ENCODE data around the gene PHC2. TPM values are rescaled to one million over a fixed set of nuclear protein-coding genes. Genes with fewer than 3 reads are reported as not detected.

The PHC2 gene
- total RNA-seq, 1 experiment from 2014 or later = 87.9 TPM

DNA sequence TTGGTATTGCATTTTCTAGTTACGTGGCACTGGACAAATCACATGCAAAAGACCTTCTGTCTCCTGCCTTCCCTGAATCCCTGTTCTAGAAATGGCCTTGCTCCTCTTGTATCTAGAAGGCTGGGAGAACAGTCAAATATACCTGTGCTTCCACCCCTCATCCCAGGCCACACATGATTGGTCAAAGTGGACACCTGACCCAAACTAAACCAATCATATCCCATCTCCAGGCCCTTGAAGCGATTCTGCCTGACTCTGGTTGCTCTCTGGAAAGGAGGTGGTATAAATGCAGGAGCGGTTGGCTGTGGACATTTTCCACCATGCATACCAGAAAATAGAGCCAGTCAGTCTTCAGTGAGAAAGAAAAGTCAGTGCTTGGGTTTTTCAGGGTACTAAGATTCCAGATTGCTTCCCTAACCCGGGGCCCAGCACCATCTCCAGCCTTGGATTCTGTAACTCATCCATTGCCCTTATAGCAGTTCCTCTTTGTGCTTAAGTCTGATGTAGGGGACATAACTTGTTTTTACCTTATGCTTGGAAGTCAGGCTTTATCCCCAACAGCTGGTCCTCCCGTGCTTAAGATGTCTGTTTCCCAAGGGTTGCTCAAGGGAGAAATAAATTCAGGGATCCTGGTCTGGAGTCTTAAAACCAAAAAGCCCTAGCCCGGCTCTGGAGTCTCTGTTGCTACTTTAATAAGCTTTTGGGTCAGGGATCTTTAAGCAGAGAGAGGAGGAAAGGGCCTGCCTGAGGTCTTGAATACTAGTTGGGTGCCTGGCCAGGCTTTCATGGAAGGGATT, 7.7 kb upstream of the PHC2 start:
- Histone ChIP-seq H3K27ac (no peak overlapping the region), H3K4me1 (peaks cover 53% of the 10 kb centered on the region), H3K4me3 (no peak overlapping the region), H3K9me3 (replicated peaks) (no peaks in the 10 kb centered on the region), H3K27me3 (no peaks in the 10 kb centered on the region), H3K36me3 (no peaks in the 10 kb centered on the region)
- no peak for DNase-seq

- Histone ChIP-seq H3K27ac (no peak overlapping the region), H3K27me3 (no peaks in the 10 kb centered on the region), H3K4me1 (peaks cover 41% of the 10 kb centered on the region), H3K36me3 (no peaks in the 10 kb centered on the region), H3K9me3 (replicated peaks) (no peaks in the 10 kb centered on the region), H3K4me3 (no peak overlapping the region)
- DNase-seq = no peak
Measured at GRCh38 chr1:33436557-33437285, 5.8 kb upstream of the PHC2 start.

DNA sequence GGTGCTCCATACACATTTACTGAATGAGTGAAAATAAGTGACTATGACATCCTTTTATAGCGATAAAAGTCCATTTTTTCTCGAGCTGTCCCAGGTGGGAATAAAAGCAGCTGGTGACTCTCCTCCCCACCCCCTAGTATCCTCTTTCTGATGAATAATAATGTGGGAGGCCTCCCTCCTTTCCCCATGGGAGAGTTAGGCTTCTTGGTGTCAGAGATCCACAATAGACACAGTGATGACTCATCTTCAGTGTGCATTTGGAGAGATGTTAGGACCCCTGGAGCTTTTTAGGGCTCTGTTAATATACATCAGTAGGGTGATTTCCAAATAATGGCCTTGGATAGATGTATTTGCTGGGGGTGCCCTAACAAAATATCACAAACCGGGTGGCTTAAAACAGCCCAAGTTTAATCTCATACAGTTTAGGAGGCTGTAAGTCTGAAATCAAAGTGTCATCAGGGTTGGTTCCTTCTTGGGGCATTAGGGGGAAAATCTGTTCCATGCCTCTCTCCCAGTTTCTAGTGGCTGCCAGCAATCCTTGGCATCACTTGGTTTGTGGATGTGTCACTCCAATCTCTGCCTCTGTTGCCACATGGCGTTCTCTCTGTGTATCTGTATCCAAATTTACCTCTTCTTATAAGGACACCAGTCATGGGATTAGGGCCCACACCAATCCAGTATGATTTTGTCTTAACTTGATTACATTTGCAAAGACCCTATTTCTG, 4.4 kb upstream of the PHC2 start:
- Histone ChIP-seq H3K4me3 (no peak overlapping the region), H3K27ac (no peak overlapping the region), H3K9me3 (replicated peaks) (no peaks in the 10 kb centered on the region), H3K4me1 (peaks cover 40% of the 10 kb centered on the region), H3K27me3 (no peaks in the 10 kb centered on the region), H3K36me3 (no peaks in the 10 kb centered on the region)
- peak; percentile 55 to 76 for DNase-seq

DNA sequence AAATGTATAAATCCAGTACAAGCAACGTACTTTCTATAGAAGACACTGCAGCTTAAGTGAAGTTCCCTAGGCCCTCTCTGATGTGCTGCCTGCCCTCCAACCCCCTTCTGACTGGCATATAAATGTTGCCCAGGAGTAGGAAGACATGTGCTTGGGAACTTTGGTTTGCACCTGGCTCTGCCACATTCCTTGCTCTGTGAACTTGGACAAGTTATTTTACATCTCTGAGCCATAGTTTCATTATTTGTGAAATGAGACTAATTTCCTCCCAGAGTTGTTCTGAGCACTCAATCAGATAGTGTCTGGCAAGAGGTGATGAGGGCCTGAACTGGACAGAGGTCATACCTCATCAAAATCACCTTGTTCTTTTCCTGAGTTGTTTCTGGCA, 3.5 kb upstream of the PHC2 start:
- no peak overlapping the region for H3K27ac ChIP-seq
- peaks cover 43% of the 10 kb centered on the region for H3K4me1 ChIP-seq
- no peaks in the 10 kb centered on the region for H3K9me3 ChIP-seq (replicated peaks)
- no peak overlapping the region for H3K4me3 ChIP-seq
- no peaks in the 10 kb centered on the region for H3K36me3 ChIP-seq
- no peak for DNase-seq
- H3K27me3 ChIP-seq = no peaks in the 10 kb centered on the region

DNA sequence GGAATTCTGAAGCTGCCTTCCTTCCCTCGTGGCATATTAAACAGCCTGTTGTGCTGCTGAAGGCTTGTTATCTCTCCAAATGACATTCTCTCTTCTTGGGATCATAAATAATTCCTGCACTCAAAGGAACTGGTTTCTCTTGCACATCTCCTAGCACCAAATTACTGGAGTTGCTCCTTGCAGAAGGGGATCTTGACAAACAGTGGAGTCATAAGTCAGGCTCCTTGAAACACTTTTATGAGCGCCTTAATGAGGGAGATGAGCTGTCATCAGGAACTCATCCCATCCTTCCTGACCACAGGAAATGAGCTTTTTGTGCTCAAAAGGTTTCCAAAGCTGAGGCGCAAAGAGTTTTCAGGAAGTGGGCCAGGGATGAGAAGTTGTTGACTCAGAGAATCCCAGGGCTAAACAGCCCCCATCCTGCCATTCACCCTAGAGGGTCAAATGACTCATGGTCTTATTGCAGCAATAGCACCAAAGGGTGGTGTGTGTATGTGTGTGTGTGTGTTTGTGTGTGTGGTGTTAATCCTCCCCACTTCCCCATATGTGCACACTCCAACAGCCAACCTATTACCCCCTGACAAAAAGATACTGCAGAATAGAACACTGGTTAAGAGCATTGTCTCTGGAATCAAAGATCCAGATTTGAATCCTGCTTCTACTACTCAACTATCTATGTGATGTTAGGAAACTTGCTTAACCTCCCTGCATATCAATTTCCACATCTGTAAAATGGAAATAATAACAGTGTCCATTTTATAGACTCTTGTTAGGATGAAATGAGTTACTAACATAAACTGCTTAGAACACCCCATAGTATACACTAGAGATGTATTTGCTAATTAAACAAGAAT, 2.8 kb upstream of the PHC2 start:
- peak; percentile 58 to 65 for DNase-seq
- H3K4me1 ChIP-seq = peaks cover 47% of the 10 kb centered on the region
- H3K36me3 ChIP-seq = no peaks in the 10 kb centered on the region
- H3K9me3 ChIP-seq (replicated peaks) = no peaks in the 10 kb centered on the region
- H3K27ac ChIP-seq = no peak overlapping the region
- H3K27me3 ChIP-seq = no peaks in the 10 kb centered on the region
- H3K4me3 ChIP-seq = no peak overlapping the region

DNA sequence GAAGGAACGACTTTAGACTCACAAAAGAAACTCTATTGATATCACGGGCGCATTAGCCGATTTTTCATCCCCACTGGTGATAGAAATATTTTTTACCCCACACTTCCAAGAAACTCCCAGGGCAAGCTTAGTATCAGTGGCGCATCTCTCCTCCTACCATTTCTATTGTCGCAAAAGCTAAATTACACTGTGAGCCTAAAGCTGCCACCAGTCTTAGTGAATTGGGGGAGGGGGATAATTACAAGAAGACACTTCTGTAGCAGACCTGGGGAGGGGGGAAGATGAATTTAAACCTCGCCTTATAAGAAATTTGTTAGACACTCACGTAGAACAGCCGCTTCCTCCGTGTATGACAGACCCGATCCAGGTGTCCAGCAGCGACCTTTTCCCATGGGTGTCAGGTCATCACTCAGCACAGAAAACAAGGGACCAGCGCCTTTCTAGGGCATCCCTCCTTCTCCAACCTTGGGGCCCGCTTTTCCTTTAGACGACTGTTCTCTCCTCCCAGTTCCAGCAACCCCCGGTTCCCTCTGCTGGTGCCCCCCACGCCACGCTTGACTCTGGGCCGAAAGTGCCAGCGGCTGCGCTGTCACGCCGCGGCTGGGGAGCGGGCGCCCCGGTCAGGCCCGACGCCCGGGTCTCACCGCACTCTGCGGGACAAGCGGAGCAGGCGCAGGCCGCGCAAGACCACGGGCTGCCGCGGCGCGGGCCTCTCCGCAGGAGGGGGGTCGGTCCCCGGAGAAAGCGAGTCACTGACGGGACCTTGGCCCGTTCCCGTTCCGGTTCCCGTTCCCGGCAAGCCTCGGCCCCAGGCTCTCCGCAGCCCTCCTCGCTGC, 821 bp downstream of the PHC2 start:
- H3K9me3 ChIP-seq (replicated peaks) = no peaks in the 10 kb centered on the region
- H3K27me3 ChIP-seq = no peaks in the 10 kb centered on the region
- H3K36me3 ChIP-seq = peaks cover 7% of the 10 kb centered on the region
- H3K4me3 ChIP-seq = peak overlapping the region; percentile 78
- peak; percentile 66 to 74 for DNase-seq
- H3K4me1 ChIP-seq = peaks cover 42% of the 10 kb centered on the region
- peak overlapping the region; percentile 27; the same call in 1 of the 2 replicates for H3K27ac ChIP-seq

GRCh38 chr1:33429332-33429731, 1.6 kb downstream of the PHC2 start:
- Histone ChIP-seq H3K27ac (no peak overlapping the region), H3K4me3 (peak overlapping the region; percentile 78), H3K27me3 (no peaks in the 10 kb centered on the region), H3K36me3 (peaks cover 8% of the 10 kb centered on the region), H3K9me3 (replicated peaks) (no peaks in the 10 kb centered on the region), H3K4me1 (peaks cover 38% of the 10 kb centered on the region)
- DNase-seq = no peak

DNA sequence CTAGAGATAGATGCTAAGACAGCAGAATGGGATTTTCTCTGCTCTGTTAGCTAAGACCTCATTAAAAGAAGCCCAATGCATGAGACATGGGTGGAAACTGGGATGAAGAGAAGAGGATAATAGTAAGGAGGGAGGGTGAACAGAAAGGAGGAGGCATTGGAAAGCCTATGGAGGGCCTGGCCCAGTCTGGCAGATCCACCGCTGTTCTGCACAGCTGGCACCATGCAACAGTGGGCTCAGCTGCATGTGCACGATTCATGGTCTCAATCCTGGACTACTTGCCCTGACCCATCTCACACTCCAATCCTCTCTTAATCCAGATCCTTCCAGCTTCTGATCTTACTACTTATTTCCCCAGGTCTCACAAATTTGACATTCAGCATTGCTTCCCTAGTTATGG, 2.2 kb downstream of the PHC2 start:
- Histone ChIP-seq H3K27me3 (no peaks in the 10 kb centered on the region), H3K4me1 (peaks cover 34% of the 10 kb centered on the region), H3K36me3 (peaks cover 8% of the 10 kb centered on the region), H3K27ac (no peak overlapping the region), H3K9me3 (replicated peaks) (no peaks in the 10 kb centered on the region), H3K4me3 (no peak overlapping the region)
- DNase-seq = no peak

GRCh38 chr1:33426916-33427315, 4.0 kb downstream of the PHC2 start:
- Histone ChIP-seq H3K27ac (no peak overlapping the region), H3K36me3 (peaks cover 8% of the 10 kb centered on the region), H3K4me1 (peaks cover 28% of the 10 kb centered on the region), H3K4me3 (no peak overlapping the region), H3K27me3 (no peaks in the 10 kb centered on the region), H3K9me3 (replicated peaks) (no peaks in the 10 kb centered on the region)
- no peak for DNase-seq

DNA sequence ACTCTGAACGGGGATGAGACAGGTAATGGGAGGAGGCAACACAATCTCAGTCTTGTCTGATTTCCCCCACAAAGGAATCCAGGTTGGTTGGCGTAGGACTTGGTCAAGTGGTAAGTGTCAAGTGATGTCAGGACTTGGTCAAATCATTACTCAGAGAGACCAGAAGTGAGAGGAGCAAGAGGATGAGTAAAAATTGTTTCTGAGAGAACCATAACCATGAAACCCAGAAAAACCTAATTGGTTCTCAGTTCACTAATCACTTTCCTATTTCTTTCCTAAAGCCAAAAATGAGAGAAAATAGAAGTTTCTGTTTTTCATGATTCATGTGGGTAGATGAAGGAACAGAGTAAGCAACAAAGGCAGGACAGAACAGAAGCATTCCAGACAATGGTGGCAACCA, 5.0 kb downstream of the PHC2 start:
- Histone ChIP-seq H3K4me1 (peaks cover 25% of the 10 kb centered on the region; the same call in 1 of the 2 replicates), H3K36me3 (peaks cover 8% of the 10 kb centered on the region), H3K27ac (no peak overlapping the region), H3K9me3 (replicated peaks) (no peaks in the 10 kb centered on the region), H3K4me3 (no peak overlapping the region), H3K27me3 (no peaks in the 10 kb centered on the region)
- no peak for DNase-seq

GRCh38 chr1:33424610-33425009, 6.3 kb downstream of the PHC2 start:
- Histone ChIP-seq H3K9me3 (replicated peaks) (no peaks in the 10 kb centered on the region), H3K27ac (no peak overlapping the region), H3K27me3 (no peaks in the 10 kb centered on the region), H3K4me1 (peaks cover 25% of the 10 kb centered on the region; the same call in 1 of the 2 replicates), H3K4me3 (no peak overlapping the region), H3K36me3 (peaks cover 8% of the 10 kb centered on the region)
- DNase-seq = no peak

DNA sequence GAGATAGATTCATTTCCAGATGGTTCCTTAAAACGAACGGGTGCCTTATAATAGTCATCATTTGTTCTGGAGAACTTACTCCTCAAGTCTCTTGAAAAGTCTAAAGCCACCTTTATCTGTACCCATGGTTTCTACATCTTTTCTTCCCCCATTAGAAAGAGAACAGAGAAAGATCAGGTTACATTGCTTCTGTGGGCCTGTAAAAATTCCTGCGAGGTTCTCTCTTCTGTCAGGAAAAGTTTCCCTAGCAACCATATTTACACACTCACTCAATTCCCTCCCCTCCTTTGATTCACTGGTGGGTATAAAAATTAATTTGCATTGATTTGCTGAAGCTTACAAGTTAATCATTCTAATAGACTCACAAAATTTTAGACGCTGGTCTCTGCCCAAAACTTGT, 6.7 kb downstream of the PHC2 start:
- no peak overlapping the region for H3K27ac ChIP-seq
- H3K27me3 ChIP-seq = no peaks in the 10 kb centered on the region
- peak in 1 of 2 experiments; percentile 40 for DNase-seq
- no peaks in the 10 kb centered on the region for H3K9me3 ChIP-seq (replicated peaks)
- peaks cover 8% of the 10 kb centered on the region for H3K36me3 ChIP-seq
- H3K4me3 ChIP-seq = no peak overlapping the region
- H3K4me1 ChIP-seq = peaks cover 20% of the 10 kb centered on the region; the same call in 1 of the 2 replicates

GRCh38 chr1:33420870-33421775, 9.8 kb downstream of the PHC2 start:
- Histone ChIP-seq H3K27me3 (no peaks in the 10 kb centered on the region), H3K4me3 (no peak overlapping the region), H3K36me3 (peaks cover 8% of the 10 kb centered on the region), H3K9me3 (replicated peaks) (peaks cover 7% of the 10 kb centered on the region), H3K4me1 (peaks cover 6% of the 10 kb centered on the region), H3K27ac (no peak overlapping the region)
- DNase-seq = no peak
